IMR-90 (cell line): Measurements from ENCODE around the gene PTPRN2.

Experiments used
- BHLHE40 ChIP-seq: fragments of 150-350 bp; IDR thresholded peaks from 2 replicates; pipeline ENCODE4 v1.6.1; 2016; ENCODE audit warnings: mild to moderate bottlenecking, low read depth, low read length
- CHD1 ChIP-seq: IDR thresholded peaks from 2 replicates; pipeline ENCODE4 v1.6.1; 2012; ENCODE audit warnings: low read depth, low read length, improper control_type of control experiment
- ELK1 ChIP-seq: fragments of 150-350 bp; IDR thresholded peaks from 2 replicates; pipeline ENCODE4 v1.6.1; 2016; ENCODE audit warnings: low read depth, mild to moderate bottlenecking, low read length, moderate library complexity, borderline replicate concordance
- FOS ChIP-seq: fragments of 150-350 bp; IDR thresholded peaks from 2 replicates; pipeline ENCODE4 v1.6.1; 2016; ENCODE audit warnings: low read depth, low read length
- MAZ ChIP-seq: IDR thresholded peaks from 2 replicates; pipeline ENCODE4 v1.6.1; 2012; ENCODE audit warnings: low read depth, mild to moderate bottlenecking, low read length, improper control_type of control experiment, moderate library complexity, borderline replicate concordance
- POLR2A ChIP-seq: IDR thresholded peaks from 2 replicates; pipeline ENCODE4 v1.6.1; 2012; ENCODE audit warnings: mild to moderate bottlenecking, low read depth, low read length
- RAD21 ChIP-seq: IDR thresholded peaks from 2 replicates; pipeline ENCODE4 v1.6.1; 2012; ENCODE audit warnings: low read length, improper control_type of control experiment
- RCOR1 ChIP-seq: IDR thresholded peaks from 2 replicates; pipeline ENCODE4 v1.6.1; 2012; ENCODE audit warnings: mild to moderate bottlenecking, low read length, improper control_type of control experiment; ENCODE audit not compliant: insufficient replicate concordance
- RFX5 ChIP-seq: IDR thresholded peaks from 2 replicates; pipeline ENCODE4 v1.8.0; 2012; ENCODE audit warnings: low read depth, mild to moderate bottlenecking, low read length, moderate library complexity
- SMC3 ChIP-seq: fragments of 150-350 bp; IDR thresholded peaks from 2 replicates; pipeline ENCODE4 v1.6.1; 2016; ENCODE audit warnings: low read depth, mild to moderate bottlenecking, antibody characterized with exemption, low read length, moderate library complexity
- USF2 ChIP-seq: fragments of 150-350 bp; IDR thresholded peaks from 2 replicates; pipeline ENCODE4 v1.6.1; 2017; ENCODE audit warnings: mild to moderate bottlenecking, antibody characterized with exemption, low read length, low read depth
- TF ChIP-seq, protein P1 (sequence below): conservative IDR thresholded peaks from 2 replicates; pipeline ENCODE4 v1.5.1; 2012; ENCODE audit warnings: mild to moderate bottlenecking, low read depth, low read length, improper control_type of control experiment

DNA sequence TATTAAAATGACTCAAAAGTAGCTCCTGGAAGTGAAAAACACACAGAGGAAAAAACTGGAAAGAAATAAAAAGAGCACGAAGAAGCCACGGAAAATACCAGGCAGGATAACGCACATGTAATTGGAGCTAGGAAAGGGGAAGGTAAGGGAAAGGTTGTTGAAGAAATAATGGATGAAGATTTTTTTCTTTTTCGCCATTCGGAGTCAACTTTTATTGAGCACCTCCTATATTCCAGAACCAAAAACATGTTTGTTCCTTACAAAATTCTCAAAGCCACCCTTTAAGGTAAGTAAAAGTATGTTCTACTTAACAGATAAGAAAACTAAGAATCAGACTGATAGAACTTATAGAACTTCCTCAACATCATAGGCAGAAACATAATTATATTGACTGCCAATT lies 32.8 kb upstream of the PTPRN2 start:
- TF ChIP-seq ELK1 (no peak), RCOR1 (no peak), USF2 (no peak), POLR2A (no peak), RFX5 (no peak), CHD1 (no peak), FOS (no peak), RAD21 (no peak), SMC3 (no peak), BHLHE40 (no peak), MAZ (no peak)
- TF ChIP-seq, protein P1, sequence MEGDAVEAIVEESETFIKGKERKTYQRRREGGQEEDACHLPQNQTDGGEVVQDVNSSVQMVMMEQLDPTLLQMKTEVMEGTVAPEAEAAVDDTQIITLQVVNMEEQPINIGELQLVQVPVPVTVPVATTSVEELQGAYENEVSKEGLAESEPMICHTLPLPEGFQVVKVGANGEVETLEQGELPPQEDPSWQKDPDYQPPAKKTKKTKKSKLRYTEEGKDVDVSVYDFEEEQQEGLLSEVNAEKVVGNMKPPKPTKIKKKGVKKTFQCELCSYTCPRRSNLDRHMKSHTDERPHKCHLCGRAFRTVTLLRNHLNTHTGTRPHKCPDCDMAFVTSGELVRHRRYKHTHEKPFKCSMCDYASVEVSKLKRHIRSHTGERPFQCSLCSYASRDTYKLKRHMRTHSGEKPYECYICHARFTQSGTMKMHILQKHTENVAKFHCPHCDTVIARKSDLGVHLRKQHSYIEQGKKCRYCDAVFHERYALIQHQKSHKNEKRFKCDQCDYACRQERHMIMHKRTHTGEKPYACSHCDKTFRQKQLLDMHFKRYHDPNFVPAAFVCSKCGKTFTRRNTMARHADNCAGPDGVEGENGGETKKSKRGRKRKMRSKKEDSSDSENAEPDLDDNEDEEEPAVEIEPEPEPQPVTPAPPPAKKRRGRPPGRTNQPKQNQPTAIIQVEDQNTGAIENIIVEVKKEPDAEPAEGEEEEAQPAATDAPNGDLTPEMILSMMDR = no peak
